ENCODE data around the gene MAP2K6.

MAP2K6 gene

DNA sequence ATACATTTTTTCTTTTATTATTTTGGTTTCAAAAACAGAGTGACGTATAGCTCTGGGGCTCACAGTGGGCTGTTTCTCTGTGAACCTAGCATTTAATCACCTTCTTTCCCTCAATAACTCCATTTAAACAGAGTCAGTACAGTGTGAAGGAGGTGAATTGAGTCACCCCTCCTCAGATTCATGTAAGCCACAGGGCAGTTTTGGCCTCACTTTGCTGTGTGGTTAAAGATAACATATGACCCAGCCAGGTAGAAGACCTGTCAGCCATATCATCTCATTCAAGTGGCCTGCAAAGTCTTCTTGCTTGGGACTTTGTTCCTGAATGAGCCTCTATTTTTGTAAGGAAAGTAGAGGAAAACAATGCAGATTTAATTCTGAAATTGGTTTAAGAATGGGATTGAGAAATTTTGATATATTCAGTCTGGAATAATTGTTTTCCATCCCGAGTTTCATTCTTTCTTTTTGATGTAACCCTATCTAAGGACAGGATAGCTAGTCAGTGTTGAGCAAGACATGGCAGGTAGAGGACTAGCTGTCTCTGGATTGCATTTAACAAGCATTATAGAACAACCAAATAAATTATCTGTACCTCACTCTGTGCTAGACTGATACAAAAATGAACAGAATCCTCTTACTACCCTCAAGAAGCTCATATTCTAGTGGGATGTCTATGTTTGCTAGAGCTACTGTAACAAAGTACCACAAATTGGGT, 13.1 kb downstream of the MAP2K6 start:
- DNase-seq (ENCODE audit: low read depth): no peak

GRCh38 chr17:69428252-69428980, 13.9 kb downstream of the MAP2K6 start:
- DNase-seq (ENCODE audit: low read depth): no peak

DNA sequence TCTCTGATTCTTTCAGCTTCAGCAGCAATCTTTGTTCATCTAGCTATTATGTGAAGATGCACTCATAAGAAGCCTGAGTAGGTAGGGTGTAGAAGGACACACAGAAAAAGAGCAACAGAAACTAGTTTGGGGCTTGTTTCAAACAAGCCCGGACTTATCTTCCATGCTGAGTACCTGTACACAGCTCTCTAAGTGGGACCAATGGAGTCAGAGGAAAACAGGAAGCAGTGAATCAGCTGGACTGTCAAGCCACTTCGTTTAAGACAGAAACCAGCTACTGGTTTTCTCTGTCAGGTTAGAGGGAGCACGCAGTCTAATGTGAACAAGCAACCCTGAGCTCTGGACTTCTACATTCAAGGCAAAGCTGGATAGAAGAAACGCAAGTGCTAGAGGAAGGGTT, 16.0 kb downstream of the MAP2K6 start:
- DNase-seq (ENCODE audit: low read depth): no peak

DNA sequence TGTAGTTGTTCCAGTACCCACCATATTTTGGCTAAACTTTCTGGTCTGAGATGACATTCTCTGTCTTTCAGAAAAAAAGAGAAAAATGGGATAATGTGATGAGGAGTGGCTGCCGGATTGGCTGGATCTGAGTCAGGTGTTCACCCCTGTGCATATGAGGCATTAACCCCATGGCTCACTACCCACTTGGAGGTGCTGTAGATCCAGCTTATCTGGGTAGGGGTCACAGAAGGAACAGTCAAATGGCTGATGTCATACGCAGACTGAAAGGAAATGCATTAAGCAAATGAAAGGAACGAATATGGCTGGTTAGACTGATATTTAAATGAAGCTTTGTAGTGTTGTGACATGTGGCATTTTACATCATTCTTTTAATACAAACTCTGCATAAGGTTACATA, 17.3 kb downstream of the MAP2K6 start:
- no peak for DNase-seq (ENCODE audit: low read depth)

- DNase-seq (ENCODE audit: low read depth): no peak
Measured at GRCh38 chr17:69433093-69433492, 18.6 kb downstream of the MAP2K6 start.

GRCh38 chr17:69434164-69434579, 19.7 kb downstream of the MAP2K6 start:
- DNase-seq (ENCODE audit: low read depth): no peak

GRCh38 chr17:69435971-69436696, 21.6 kb downstream of the MAP2K6 start:
- DNase-seq (ENCODE audit: low read depth): no peak

GRCh38 chr17:69437475-69437874, 23.0 kb downstream of the MAP2K6 start:
- no peak for DNase-seq (ENCODE audit: low read depth)

DNA sequence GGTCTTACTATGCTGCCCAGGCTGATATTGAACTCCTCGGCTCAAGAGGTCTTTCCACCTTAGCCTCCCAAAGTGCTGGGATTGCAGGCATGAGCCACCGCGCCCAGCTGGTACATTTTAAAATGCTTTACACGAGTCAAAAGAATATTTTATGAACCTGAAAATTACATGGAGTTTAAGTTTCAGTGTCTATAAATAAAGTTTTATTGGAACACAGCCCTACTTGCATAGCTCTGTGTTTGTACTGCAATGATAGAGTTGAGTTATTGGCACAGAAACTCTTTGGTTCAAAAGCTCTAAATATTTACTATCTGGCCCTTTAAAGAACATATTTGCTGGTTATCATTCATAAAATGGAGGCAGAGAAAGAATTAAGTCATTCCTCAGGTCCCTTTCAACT, 24.3 kb downstream of the MAP2K6 start:
- DNase-seq (ENCODE audit: low read depth): no peak

DNA sequence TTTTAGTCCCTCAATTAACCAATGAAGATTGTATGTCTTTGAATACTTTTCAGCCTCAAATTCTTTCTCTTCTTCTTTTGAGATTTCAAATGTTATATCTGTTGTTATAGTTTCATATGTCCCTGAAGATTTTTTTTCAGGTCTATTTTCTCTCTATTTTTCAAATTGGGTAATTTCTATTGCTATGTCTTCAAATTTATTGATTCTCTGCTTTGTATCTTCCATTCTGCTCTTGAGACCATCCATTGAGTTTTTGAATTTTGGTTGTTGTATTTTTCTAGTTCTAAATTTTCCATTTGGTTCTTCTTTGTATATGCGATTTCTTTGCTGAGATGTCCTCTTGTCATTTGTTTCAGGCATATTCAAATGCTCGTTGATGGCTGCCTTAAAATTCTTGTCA, 26.7 kb downstream of the MAP2K6 start:
- no peak for DNase-seq (ENCODE audit: low read depth)

DNA sequence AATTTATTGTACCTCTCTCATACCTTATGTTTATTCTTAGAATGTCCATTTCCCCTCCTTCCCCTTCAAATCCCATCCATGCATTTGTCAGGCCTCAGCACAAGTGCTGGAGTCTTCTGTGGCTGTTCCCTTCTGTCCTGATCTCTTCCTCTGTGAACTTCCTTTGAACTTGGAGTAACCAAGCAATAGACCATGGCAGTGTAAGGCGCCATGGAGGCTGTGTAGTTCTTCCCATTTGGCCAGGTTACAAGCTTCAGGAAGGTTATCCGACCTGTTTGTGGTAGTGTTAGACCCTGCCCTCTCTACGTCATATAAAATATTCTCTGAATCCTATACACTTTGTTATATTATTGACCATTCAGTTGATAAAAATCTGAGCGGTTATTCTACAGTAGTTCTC, 28.6 kb downstream of the MAP2K6 start:
- DNase-seq (ENCODE audit: low read depth): no peak

GRCh38 chr17:69444023-69444422, 29.5 kb downstream of the MAP2K6 start:
- DNase-seq (ENCODE audit: low read depth): no peak

DNA sequence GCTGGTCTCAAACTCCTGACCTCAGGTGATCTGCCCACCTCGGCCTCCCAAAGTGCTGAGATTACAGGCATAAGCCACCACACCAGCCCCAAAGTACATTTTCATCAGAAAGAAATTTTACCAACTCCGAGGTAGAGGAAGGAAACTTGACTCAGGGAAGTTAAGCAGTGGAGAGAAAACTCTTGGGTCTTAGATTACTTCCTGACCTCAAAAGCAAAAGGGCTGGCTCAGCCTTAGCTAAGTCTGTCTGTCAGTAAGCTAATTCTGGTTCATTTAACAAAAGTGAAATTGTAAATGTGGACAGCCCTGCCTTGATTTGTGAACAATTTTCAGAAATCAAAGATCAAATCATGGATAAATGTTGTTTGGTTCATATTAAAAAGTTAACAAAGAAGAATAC, 30.6 kb downstream of the MAP2K6 start:
- no peak for DNase-seq (ENCODE audit: low read depth)

DNA sequence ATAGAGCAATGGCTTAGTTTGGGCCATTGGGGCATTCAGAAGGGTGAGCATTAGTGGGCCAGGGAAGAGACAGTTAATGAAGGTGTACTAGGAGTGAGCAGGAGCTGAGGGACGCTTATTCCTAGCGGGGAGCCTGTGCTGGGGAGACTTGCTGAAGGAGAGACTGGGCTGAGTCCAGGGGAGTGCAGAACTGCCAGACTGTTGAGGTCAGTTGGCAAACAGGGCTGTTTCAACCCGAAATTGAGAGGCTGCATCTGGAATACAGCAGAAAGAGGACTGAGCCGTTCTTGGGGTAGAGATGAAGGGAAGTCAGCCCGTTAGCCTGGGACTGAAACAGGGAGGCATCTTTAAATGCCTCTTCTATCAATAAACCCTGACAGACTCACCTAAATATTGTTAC, 33.2 kb downstream of the MAP2K6 start:
- DNase-seq (ENCODE audit: low read depth): no peak

DNA sequence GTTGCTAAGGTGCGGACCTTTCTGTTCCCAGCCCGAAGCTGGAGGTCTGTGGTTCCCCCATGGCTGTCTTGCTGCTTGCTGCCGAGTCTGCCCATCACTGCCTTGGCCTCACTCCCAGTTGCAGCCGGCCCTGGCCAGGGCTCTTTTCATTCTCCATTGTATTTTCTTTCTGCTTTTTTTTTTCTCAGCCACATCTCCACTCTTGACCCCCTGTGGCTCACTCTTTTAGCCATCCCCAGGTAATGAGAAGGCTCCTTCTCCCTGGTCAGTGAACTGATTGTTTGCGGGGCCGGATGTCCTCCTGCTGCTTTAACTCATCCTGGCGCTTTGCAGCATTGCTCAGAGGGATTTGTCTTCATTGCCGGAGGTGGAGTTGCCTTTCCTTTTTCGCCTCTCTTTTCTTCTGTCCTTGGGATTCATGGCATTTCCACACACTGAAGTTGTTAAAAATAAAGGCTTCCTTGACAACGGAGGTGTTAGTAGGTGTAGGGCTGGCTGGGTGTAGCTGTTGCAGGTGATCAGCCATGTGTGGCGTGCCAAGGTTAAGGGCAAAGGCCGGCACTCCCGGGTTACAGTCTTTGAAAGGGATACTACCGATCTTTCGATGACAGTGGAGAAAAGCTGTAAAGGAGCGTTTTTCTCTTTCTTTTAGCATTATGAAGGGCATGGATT, 34.1 kb downstream of the MAP2K6 start:
- no peak for DNase-seq (ENCODE audit: low read depth)

GRCh38 chr17:69450131-69450530, 35.6 kb downstream of the MAP2K6 start:
- no peak for DNase-seq (ENCODE audit: low read depth)

- no peak for DNase-seq (ENCODE audit: low read depth)
Measured at GRCh38 chr17:69450918-69451317, 36.4 kb downstream of the MAP2K6 start.

DNA sequence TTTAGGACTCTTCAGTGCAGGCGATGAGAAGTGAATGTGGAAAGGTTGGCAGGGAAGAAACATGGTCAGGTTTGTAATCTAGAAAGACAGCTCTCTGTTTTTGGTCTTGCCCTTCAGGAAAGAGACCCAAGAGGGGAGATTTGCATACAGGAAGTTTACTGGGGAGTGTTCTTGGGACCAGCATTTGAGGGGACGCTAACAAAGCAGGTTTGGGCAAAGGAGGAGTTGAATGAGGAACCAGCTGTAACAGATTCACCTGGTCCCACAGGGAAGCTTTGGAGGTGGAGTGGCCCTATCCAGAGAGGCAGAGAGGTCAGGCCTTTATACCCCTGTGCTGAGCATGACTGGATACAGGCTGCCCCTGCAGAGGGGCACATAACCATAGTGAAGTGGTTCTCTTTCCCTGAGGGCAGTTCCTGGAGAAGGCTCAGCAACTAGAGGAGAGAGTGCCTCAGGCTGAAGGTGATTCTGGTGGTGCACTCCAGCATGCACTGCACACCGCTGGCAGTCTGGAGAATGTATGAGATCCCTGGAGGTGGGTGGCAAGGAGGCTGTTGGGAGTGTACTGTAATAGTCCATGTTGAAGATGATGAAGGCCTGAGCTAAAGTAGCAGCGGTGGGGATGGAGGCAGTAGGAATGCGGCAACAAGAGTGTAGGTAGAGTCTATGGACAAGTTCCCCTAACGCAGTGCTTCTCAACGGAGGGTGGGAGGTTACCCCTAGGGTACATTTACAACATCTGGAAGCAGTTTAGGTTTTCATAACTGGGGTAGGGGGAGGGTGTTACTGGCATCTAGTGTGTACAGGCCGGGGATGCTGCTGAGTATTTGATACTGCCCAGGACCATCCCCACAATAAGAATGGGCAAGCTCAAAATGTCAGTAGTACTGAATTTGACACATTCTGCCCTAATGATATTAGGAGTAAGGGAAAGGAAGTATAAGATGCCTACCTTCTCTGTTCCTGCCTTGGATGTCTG, 37.2 kb downstream of the MAP2K6 start:
- no peak for DNase-seq (ENCODE audit: low read depth)

DNA sequence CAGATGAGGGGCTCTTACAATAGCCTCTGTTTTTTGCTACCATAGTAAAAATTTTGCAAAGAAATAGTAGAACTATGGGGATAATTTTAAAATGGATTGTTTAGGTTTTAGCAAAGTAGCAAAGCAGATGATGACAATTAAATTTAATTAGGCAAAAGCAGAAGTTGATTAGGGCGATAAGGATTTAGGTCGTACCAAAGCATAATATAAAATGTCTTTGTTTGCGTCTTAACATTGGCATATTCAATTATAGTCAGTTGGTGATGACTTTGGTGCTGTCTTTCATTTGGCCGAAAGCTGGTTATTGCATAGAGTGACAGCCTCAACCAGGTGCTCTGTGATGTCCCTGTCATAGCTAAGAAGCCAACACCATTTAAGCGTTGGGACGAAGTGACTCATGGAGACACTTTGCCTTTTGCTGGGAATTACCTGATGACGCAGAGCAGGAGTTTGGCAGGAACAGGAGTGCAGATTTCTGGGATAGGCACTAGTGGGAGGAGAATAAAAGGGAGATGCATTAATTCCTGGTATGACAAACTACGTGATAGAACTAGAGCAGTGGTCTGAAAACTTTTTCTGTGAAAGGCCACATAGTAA, 38.3 kb downstream of the MAP2K6 start:
- no peak for DNase-seq (ENCODE audit: low read depth)

DNA sequence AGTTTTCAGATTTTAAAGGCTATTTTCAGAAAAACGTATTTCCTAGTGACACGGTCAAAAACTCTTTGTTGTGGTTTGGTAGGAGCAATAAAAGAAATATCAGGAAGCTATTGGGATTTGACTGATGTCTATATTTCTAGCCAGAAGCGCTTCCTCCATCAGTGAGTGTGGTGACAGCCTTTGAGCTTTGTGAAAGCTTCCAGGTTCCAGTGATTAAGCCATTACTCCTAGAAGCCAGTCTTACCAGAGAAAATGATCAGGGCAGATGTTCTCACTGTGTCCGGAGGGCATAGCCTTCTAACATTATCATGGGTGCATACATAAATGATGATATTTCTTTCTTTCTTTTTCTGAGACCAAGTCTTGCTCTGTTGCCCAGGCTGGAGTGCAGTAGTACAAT, 39.6 kb downstream of the MAP2K6 start:
- no peak for DNase-seq (ENCODE audit: low read depth)

GRCh38 chr17:69455040-69455439, 40.5 kb downstream of the MAP2K6 start:
- DNase-seq (ENCODE audit: low read depth): no peak

Measured in GM04504 (cell line).